Measurements from ENCODE around the gene PRDM1. TPM values are rescaled to one million over a fixed set of nuclear protein-coding genes. Genes with fewer than 3 reads are reported as not detected.
A peak's percentile ranks its signal among the peaks of the same experiment; 100 is the strongest.

Gene PRDM1
- total RNA-seq, 1 donor = 2.5 TPM

GRCh38 chr6:106126482-106126881 is 40.3 kb downstream of the PRDM1 start:
- H3K79me2 ChIP-seq (ENCODE audit: insufficient read depth, low read length) = no peaks in the 10 kb centered on the region
- no peaks in the 10 kb centered on the region for H4K20me1 ChIP-seq (ENCODE audit: insufficient read depth, low read length)
- no peak overlapping the region for H2AFZ ChIP-seq (ENCODE audit: low read length)
- no peaks in the 10 kb centered on the region for H3K27me3 ChIP-seq (ENCODE audit: insufficient read depth, low read length)
- no peaks in the 10 kb centered on the region for H3K36me3 ChIP-seq (ENCODE audit: insufficient read depth, low read length)
- H3K4me2 ChIP-seq (ENCODE audit: insufficient read depth, low read length) = no peak overlapping the region
- no peak for TF ChIP-seq CTCF (IDR thresholded peaks at IDR 0.05; ENCODE audit: extremely low read depth, low read depth, low read length)
- no peak for DNase-seq (ENCODE audit: insufficient read length, low spot score, missing footprints)
- peaks cover 18% of the 10 kb centered on the region for H3K4me1 ChIP-seq (ENCODE audit: insufficient read depth, low read length)
- no peak overlapping the region for H3K27ac ChIP-seq (ENCODE audit: low read depth, low read length)
- H3K9me3 ChIP-seq (ENCODE audit: low read depth, low read length) = no peaks in the 10 kb centered on the region
- H3K4me3 ChIP-seq (ENCODE audit: insufficient read depth, low read length) = no peak overlapping the region

- no peaks in the 10 kb centered on the region for H3K79me2 ChIP-seq (ENCODE audit: insufficient read depth, low read length)
- H3K4me1 ChIP-seq (ENCODE audit: insufficient read depth, low read length) = peaks cover 18% of the 10 kb centered on the region
- TF ChIP-seq CTCF (IDR thresholded peaks at IDR 0.05; ENCODE audit: extremely low read depth, low read depth, low read length) = no peak
- H3K9me3 ChIP-seq (ENCODE audit: low read depth, low read length) = no peaks in the 10 kb centered on the region
- no peaks in the 10 kb centered on the region for H3K36me3 ChIP-seq (ENCODE audit: insufficient read depth, low read length)
- H4K20me1 ChIP-seq (ENCODE audit: insufficient read depth, low read length) = no peaks in the 10 kb centered on the region
- H3K27ac ChIP-seq (ENCODE audit: low read depth, low read length) = peak overlapping the region; percentile 91
- peak overlapping the region; percentile 60 for H2AFZ ChIP-seq (ENCODE audit: low read length)
- H3K4me2 ChIP-seq (ENCODE audit: insufficient read depth, low read length) = peak overlapping the region; percentile 72
- peak; percentile 96 for DNase-seq (ENCODE audit: insufficient read length, low spot score, missing footprints)
- H3K4me3 ChIP-seq (ENCODE audit: insufficient read depth, low read length) = peak overlapping the region; percentile 1
- H3K27me3 ChIP-seq (ENCODE audit: insufficient read depth, low read length) = no peaks in the 10 kb centered on the region
These were observed 43.0 kb downstream of the PRDM1 start for GRCh38 chr6:106128981-106129781.

- Histone ChIP-seq H4K20me1 (ENCODE audit: insufficient read depth, low read length) (no peaks in the 10 kb centered on the region), H3K79me2 (ENCODE audit: insufficient read depth, low read length) (no peaks in the 10 kb centered on the region), H2AFZ (ENCODE audit: low read length) (no peak overlapping the region), H3K36me3 (ENCODE audit: insufficient read depth, low read length) (no peaks in the 10 kb centered on the region), H3K27ac (ENCODE audit: low read depth, low read length) (no peak overlapping the region), H3K4me3 (ENCODE audit: insufficient read depth, low read length) (no peak overlapping the region), H3K4me2 (ENCODE audit: insufficient read depth, low read length) (no peak overlapping the region), H3K9me3 (ENCODE audit: low read depth, low read length) (no peaks in the 10 kb centered on the region), H3K27me3 (ENCODE audit: insufficient read depth, low read length) (no peaks in the 10 kb centered on the region), H3K4me1 (ENCODE audit: insufficient read depth, low read length) (peaks cover 35% of the 10 kb centered on the region)
- no peak for TF ChIP-seq CTCF (IDR thresholded peaks at IDR 0.05; ENCODE audit: extremely low read depth, low read depth, low read length)
- DNase-seq (ENCODE audit: insufficient read length, low spot score, missing footprints) = no peak
These were observed 46.1 kb downstream of the PRDM1 start for GRCh38 chr6:106132153-106132698.

- Histone ChIP-seq H3K4me2 (ENCODE audit: insufficient read depth, low read length) (no peak overlapping the region), H3K79me2 (ENCODE audit: insufficient read depth, low read length) (no peaks in the 10 kb centered on the region), H3K27me3 (ENCODE audit: insufficient read depth, low read length) (no peaks in the 10 kb centered on the region), H4K20me1 (ENCODE audit: insufficient read depth, low read length) (no peaks in the 10 kb centered on the region), H3K4me1 (ENCODE audit: insufficient read depth, low read length) (peaks cover 35% of the 10 kb centered on the region), H3K36me3 (ENCODE audit: insufficient read depth, low read length) (no peaks in the 10 kb centered on the region), H3K9me3 (ENCODE audit: low read depth, low read length) (no peaks in the 10 kb centered on the region), H3K27ac (ENCODE audit: low read depth, low read length) (no peak overlapping the region), H2AFZ (ENCODE audit: low read length) (no peak overlapping the region), H3K4me3 (ENCODE audit: insufficient read depth, low read length) (no peak overlapping the region)
- TF ChIP-seq CTCF (IDR thresholded peaks at IDR 0.05; ENCODE audit: extremely low read depth, low read depth, low read length) = no peak
- DNase-seq (ENCODE audit: insufficient read length, low spot score, missing footprints) = no peak
These were observed 46.9 kb downstream of the PRDM1 start for GRCh38 chr6:106133040-106133439.
